OCI-LY1 (cell line): ENCODE measurements around the gene THUMPD2.

Experiments
- CTCF ChIP-seq: fragments of 200-600 bp; sonication (generic), shearing (Covaris generic); IDR thresholded peaks from 2 replicates; pipeline ENCODE4 v1.5.1; 2017; ENCODE audit warnings: mild to moderate bottlenecking, antibody characterized with exemption, low read length, moderate library complexity, mixed read lengths
- EZH2 ChIP-seq: fragments of 200-600 bp; sonication (generic), shearing (Covaris generic); IDR thresholded peaks from 2 replicates; pipeline ENCODE4 v1.8.0; 2017; ENCODE audit warnings: borderline replicate concordance, mixed run types, mild to moderate bottlenecking, antibody characterized with exemption, low read length, moderate library complexity, mixed read lengths

- no peak for TF ChIP-seq CTCF
- TF ChIP-seq EZH2 = no peak
Observed at GRCh38 chr2:39816428-39816827, 37.4 kb upstream of the THUMPD2 start.
